Activated effector memory CD4-positive, alpha-beta T cell treated with Interleukin-2 at 50 U/mL for 16 hours (primary cell): ENCODE measurements around the gene SYNPR.

Experiments
- DNase-seq: peaks from one replicate; pipeline ENCODE4 v3.0.0-alpha.2; 2020

Gene SYNPR

DNA sequence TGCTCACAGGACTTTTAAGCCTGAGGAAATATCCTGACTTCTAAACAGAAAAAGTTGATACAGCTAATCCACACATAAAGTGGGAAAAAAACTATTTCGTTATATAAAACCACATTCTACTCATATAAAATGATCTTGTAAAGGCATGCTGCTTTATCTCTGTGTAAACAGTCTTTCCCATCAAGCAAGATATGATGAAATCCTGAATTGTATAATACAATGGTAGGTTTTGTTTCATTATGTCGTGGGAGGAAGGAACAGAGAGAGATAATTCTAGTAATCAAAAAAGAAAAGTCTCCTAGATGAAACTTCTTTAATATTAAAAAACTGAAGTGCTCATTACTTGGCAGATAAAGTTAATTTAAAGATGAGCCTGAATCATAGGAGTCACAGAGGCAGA is 281.8 kb downstream of the SYNPR start:
- no peak for DNase-seq

GRCh38 chr3:63561879-63562278 is 283.8 kb downstream of the SYNPR start:
- DNase-seq = no peak

DNA sequence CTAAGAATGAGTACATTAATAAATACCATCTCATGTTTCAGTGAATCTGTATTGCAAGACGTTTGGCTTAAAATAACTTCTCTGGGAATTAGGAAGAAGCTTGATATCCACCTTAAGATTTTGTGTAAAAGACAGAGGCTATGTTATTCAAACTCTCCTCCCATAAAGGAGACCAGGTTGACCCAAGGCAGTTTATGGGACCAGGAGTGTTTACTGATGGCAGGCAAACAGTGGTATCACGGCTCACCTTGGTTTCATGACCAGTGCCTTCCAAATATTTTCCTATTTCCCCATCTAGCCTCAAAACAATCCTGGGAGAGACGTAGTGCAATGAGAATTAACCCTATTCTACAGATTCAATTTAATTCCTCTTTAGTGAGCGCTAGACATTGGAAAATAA is 284.2 kb downstream of the SYNPR start:
- DNase-seq = no peak

- DNase-seq = no peak
Observed at GRCh38 chr3:63563572-63563971, 285.5 kb downstream of the SYNPR start.

- no peak for DNase-seq
Observed at GRCh38 chr3:63565220-63565619, 287.1 kb downstream of the SYNPR start.

GRCh38 chr3:63571682-63572081 is 293.6 kb downstream of the SYNPR start:
- DNase-seq = no peak

DNA sequence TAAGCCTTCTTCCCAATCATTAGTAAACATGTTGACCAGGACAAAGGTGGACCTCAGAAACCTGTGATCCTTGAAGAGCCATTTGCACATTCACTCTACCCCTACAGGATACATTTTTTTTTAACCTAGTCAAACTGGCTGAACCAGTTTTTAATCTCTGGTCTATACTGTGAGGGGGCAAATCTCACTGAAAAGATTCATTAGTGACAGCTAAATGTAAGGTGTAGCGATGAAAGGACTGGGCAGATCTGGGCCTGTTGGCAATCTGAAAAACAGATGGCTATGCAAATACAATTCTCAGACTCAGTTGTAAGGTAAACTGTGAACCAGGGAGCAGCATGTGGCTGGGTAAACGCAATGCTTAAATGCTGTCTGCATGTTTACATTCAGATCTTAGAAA is 298.7 kb downstream of the SYNPR start:
- DNase-seq = no peak

DNA sequence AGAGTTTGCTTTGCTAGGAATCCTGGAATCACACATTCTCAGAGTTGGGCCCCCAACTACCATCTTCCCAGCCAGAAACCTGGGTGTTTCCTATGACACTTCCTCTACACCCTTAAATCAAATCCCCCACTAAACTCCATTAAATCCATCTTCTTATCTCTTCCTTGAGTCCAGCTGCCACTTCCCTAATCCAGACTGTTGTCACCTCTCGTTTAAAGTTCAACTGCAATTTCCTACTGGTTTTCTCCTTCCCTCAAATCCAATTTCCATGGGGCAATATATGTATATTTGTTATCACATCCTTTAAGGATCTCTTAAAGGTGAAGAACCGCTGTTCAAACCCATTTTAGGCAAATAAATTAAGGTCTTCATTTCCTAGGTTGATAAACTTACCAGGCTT is 300.8 kb downstream of the SYNPR start:
- DNase-seq = no peak

DNA sequence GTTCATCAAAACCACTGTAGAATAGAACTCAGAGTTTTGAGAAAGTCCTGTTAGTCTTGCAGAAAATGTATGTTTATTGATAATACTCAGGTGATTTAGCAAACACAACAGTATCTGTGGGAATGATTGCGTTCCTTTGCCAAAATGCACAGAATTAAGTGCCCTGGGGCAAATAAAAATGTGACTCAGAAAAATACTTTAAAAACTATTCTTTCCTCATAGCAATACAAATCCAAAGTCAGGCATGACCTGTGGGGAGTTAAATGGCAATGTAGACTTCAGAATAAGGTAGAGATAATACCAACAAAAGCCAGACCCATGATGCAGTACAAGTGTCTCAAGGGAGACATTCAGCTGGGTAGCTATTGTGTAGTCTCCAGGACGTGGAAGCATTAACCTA is 302.0 kb downstream of the SYNPR start:
- no peak for DNase-seq

DNA sequence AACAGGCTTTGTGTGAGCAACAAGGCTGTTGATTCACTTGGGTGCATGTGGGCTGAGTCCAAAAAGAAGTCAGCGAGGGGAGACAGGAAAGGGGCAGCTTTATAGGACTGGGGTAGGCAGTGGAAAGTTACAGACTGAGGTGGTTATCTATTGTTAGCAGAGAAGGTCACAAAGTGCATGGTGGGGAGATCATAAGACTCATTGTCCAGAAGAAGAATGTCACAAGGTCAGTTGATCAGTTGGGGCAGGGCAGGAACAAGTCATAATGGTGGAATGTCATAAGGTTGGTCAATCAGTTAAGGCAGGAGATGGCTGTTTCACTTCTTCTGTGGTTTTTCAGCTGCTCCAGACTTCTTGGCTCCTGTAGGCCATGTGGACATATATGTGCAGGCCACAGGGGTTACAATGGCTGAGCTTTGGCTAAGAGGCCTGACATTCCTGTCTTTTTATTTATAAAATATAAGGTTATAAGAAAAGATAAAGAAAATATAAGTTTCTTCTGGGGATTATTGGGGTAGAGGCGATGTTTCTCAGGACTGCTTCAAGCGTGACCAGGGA is 304.9 kb downstream of the SYNPR start:
- DNase-seq = no peak

DNA sequence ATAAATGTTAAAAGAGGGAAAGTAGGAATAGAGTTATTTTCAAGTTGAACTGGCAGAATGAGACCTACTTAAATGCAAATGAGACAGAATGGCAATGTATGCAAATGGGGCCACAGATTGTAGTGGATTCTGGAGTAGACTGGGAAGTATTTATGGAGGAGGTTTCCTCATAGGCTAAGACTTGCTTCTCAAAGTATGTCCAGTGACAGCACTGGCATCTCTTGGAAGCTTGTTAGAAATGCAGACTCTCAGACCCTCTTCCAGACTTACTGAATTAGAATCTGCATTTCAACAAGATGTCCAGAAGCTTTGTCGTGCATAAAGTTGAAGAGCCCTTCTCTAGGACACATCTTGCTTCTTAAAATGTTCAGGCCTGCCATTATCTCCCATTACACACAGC is 306.6 kb downstream of the SYNPR start:
- no peak for DNase-seq

- DNase-seq = no peak
Observed at GRCh38 chr3:63585927-63586326, 307.8 kb downstream of the SYNPR start.

DNA sequence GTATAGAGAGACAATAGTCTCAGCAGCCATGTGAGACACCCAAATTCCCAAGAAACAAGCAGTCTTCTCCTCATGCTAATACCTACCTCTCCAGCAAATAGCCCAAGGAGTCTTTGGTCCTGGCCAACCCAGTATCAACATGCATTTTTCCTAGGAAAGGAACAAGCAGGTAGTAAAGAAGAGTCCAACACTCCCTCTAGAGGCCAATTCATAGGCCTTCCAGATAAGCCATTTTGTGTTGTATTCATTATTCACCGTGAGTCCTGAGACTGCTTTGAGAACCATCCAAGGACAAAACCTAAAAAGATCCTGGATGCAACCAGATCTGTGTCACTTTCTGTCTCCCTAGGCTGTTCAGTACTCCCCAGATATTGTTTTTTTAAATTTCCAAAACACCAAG is 310.8 kb downstream of the SYNPR start:
- DNase-seq = no peak

GRCh38 chr3:63593779-63594178 is 315.7 kb downstream of the SYNPR start:
- no peak for DNase-seq

DNA sequence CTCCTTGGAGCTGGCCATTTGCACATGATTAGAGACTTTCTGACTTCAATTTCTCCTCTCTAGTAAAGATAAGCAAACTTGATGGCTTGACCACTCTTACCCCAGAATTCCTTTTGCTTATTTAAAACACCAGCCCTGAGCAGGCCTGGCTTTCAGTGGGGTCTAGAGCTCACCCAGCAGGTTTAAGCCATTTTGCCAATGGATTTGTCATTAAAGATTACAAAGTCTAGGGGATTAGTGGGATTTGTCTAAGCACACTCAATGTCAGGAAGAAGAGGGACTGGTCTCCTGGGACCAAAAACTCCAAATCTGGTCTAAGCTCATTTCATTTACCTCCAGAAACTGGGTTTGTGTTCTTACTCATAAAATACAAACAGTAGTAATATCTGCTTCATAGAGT is 317.1 kb downstream of the SYNPR start:
- no peak for DNase-seq

- no peak for DNase-seq
Observed at GRCh38 chr3:63597019-63597418, 318.9 kb downstream of the SYNPR start.

- DNase-seq = no peak
Observed at GRCh38 chr3:63607716-63608115, 329.6 kb downstream of the SYNPR start.

DNA sequence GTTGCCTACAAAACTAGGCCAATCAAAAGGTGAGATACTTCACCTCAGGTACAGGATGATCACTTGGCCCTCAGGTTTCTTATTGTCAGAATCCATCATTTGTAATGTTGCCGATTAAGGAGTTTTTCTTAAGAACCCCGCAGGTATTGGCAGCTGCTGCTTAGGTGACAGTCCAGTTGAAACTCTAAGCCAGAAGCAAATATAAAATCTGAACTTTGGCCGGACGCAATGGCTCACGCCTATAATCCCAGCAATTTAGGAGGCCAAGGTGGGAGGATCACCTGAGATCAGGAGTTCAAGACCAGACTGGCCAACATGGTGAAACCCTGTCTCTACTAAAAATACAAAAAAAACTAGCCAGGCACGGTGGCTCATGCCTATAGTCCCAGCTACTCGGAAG is 331.3 kb downstream of the SYNPR start:
- no peak for DNase-seq

DNA sequence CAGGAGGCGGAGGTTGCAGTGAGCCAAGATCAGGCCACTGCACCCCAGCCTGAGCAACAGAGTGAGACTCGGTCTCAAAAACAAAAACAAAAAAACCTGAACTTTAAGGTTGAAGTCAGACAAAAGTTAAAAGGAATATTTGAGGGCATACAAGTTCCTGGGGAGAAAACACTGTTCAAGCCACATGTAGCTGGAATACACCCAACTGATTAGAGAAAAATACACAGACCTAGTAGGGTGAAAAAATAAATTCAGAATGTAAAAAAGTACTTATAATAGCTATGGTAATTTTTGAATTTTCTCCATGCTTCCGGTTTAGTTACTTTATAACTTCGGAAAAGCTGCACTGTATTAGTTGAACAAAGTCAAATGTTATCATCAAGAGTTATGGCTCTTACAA is 331.7 kb downstream of the SYNPR start:
- no peak for DNase-seq

GRCh38 chr3:63611382-63611781 is 333.3 kb downstream of the SYNPR start:
- no peak for DNase-seq

DNA sequence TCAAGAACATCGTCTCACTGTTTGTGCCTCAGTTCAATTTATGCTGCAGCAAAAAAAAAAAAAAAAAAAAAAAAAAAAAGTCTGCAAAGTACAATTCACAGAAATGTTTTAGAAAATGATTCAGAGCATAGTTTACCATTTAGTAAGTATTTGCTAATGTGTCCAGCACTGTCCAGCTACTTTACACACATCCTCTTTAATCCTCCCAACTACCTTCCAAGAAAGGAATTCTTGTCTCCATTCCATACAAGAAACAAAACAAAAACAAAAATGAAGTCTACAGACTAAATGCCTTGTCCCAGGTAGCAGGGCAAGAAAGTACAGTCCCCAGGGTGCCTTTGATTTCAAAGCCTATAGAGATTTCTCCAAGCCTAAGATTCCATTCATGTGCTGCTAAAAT is 335.5 kb downstream of the SYNPR start:
- no peak for DNase-seq

- DNase-seq = no peak
Observed at GRCh38 chr3:63617391-63617790, 339.3 kb downstream of the SYNPR start.

DNA sequence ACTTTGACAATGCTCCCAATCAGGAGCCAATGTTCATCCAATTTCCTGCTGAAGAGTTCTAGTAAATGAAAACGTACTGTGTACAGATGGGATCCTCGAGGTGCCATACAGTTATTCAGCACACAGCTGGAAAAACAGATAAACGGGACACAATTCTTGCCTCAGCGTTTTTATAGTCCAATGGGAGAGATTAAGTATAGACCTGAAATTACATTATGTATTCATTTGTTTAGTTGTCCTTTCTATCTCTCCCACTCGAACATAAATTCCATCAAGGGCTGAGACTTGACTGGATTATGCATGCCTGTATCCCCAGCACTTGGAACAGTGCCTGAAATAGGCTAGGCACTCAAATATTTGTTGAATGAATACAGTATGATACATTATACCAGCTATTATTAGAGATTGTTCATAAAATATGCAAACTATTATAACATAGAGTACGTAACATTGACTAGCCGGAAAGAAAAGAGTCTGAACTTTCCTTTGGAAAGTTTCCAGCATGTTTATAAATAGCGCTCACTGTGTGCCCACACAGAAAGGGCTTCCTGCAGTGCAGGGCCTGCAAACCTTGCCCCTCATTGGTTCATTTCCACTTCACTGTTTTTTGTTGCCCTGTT is 346.9 kb downstream of the SYNPR start:
- no peak for DNase-seq

DNA sequence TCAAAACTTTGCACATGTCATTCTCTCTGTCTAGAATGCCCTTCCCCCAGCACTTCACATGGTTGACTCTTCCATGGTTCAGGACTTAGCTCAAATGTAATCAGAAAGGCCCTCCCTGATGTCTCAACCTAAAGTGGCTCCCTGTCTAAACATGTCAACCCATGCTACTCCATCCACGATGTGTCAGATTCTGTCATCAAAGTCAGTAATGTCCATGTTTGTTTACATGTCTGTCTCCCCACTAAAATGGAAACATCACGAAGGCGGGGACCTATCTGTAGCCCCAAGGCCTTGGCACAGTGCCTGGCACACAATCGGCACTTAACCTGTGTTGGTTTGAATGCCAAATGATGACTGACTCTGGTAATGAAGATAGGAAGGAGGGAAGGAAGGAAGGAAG is 353.6 kb downstream of the SYNPR start:
- DNase-seq = no peak

DNA sequence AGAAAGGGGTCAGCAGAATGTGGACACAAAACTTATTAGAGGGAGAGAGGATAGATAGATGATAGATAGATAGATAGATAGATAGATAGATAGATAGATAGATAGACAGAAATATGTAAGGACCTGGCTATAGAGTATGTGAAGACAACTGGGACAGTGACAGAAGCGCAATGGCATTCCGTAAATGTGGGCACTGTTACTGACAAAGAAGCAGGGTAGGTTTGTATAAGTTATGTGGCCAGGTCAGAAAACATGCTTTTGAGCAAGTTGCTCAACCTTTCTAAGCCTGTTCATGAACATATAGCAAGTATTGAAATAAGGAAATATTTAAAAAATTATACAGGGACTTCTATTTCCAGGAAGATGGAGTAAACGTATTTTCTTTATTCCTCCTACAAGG is 357.1 kb downstream of the SYNPR start:
- DNase-seq = no peak

GRCh38 chr3:63639806-63640205 is 361.7 kb downstream of the SYNPR start:
- DNase-seq = no peak
